K562 (cell line): ENCODE results near the gene TP53RK. TPM values are rescaled to one million over a fixed set of nuclear protein-coding genes. Genes with fewer than 3 reads are reported as not detected.

Experiments
- ARID2 ChIP-seq: fragments of 450-650 bp; IDR thresholded peaks from 2 replicates; pipeline ENCODE4 v1.6.1; 2017; ENCODE audit warnings: antibody characterized with exemption, mild to moderate bottlenecking
- KLF16 ChIP-seq: IDR thresholded peaks from 2 replicates; pipeline ENCODE4 v1.6.1; 2016; ENCODE audit warnings: antibody characterized with exemption
- MTA2 ChIP-seq: fragments of 450-650 bp; IDR thresholded peaks from 2 replicates; pipeline ENCODE4 v1.6.1; 2016; ENCODE audit warnings: low read depth
- POLR2A ChIP-seq: fragments of 450-650 bp; conservative IDR thresholded peaks from 2 replicates; pipeline ENCODE4 v1.6.1; 2016
- TOE1 ChIP-seq, 2 experiments: fragments of 450-650 bp in 1 of 2; sonication (generic) in 1 of 2; formaldehyde crosslinking in 1 of 2; IDR thresholded peaks; 2 replicates each; pipeline versions ENCODE4 v1.7.1 to v1.8.0; 2016 to 2022; ENCODE audit warnings: borderline replicate concordance in 2 of 2, mild to moderate bottlenecking in 2 of 2, antibody characterized with exemption in 1 of 2, inconsistent platforms in 1 of 2, low read depth in 1 of 2, missing genetic modification reagents in 1 of 2, moderate library complexity in 1 of 2
- ZBTB40 ChIP-seq, 2 experiments: fragments of 450-650 bp in 1 of 2; sonication (generic) in 1 of 2; formaldehyde crosslinking in 1 of 2; IDR thresholded peaks; 2 replicates each; pipeline versions ENCODE4 v1.7.1 to v1.9.0; 2016 to 2022; ENCODE audit warnings: inconsistent platforms in 1 of 2, mild to moderate bottlenecking in 1 of 2, missing genetic modification reagents in 1 of 2
- polyA plus RNA-seq, 8 experiments: library from polyadenylated mRNA; depleted of rRNA in 4 of 8; stranded (reverse) in 5 of 8; unstranded in 3 of 8; fragments of >200 nt; fragmentation: Nextera tagmentation in 2 of 8; fragmentation: Illumina TruSeq in 1 of 8; extraction: Ambion mirVana in 2 of 8; extraction: Trizol in 1 of 8; gene quantifications; 2 replicates each; pipeline versions ENCODE4 v1.2.1 to v1.2.3, GENCODE V29; 2011 to 2014; ENCODE audit warnings: inconsistent platforms in 1 of 8, missing spikeins in 1 of 8
- total RNA-seq, 7 experiments: library from RNA; depleted of rRNA in 6 of 7; stranded (reverse); fragments of >200 nt in 6 of 7; fragmentation: Illumina TruSeq in 2 of 7; extraction: Trizol in 2 of 7; gene quantifications; 2 replicates each; pipeline versions ENCODE4 v1.2.1 to v1.2.3, GENCODE V29; 2011 to 2021; ENCODE audit warnings: low replicate concordance in 1 of 7

TP53RK gene
- total and polyA plus RNA-seq, 9 of the 15 experiments (the other 6 are each of a cell fraction or from before 2014, with no cell fraction given) = 2.9 to 43.5 (median 17.2) TPM

GRCh38 chr20:46681032-46681854, 8.0 kb downstream of the TP53RK start (continued):
- 0 out of 2 replicates have a peak, but pooled peaks have one; percentile 20 for TF ChIP-seq ZBTB40 (IDR thresholded peaks at IDR 0.05)
- no peak for TF ChIP-seq ZBTB40 (CRISPR knock-in tag; IDR thresholded peaks at IDR 0.05)
- TF ChIP-seq ARID2 = peak; percentile 93
- TF ChIP-seq POLR2A = 0 out of 2 replicates have a peak, but pooled peaks have one; percentile 26
- peak; percentile 52; the same call in 1 of the 2 replicates for TF ChIP-seq MTA2
- TF ChIP-seq TOE1 (IDR thresholded peaks at IDR 0.05; ENCODE audit: borderline replicate concordance) = peak; percentile 65; the same call in 1 of the 2 replicates
- no peak for TF ChIP-seq TOE1 (CRISPR knock-in tag; IDR thresholded peaks at IDR 0.05; ENCODE audit: borderline replicate concordance, low read depth)
- TF ChIP-seq KLF16 = 0 out of 2 replicates have a peak, but pooled peaks have one; percentile 32
